Measurements from ENCODE around the gene ITPR1.

- no peak for TF ChIP-seq CTCF (IDR thresholded peaks at IDR 0.05; ENCODE audit: insufficient read depth, low read length)
- no peak for TF ChIP-seq POLR2AphosphoS5 (IDR thresholded peaks at IDR 0.05; ENCODE audit: low read depth)
- no peak for TF ChIP-seq SPI1 (IDR thresholded peaks at IDR 0.05; ENCODE audit: borderline replicate concordance, low read depth)
- no peak for TF ChIP-seq REST (IDR thresholded peaks at IDR 0.05; ENCODE audit: insufficient replicate concordance, low read depth)
These were observed 202.7 kb downstream of the ITPR1 start for GRCh38 chr3:4695846-4696245.

All from HL-60 (cell line).